GM21723 (cell line): ENCODE measurements around the gene POLL.
"Not testable (repeated sequence)": the region's sequence is repeated elsewhere in the genome, so short reads cannot be mapped to it uniquely, and the experiment has no call there.

Experiments
- ATAC-seq: cut with Tn5 transposase; IDR thresholded peaks from one replicate; pipeline ENCODE4 v1.9.1; 2021; ENCODE audit warnings: mild to moderate bottlenecking, moderate library complexity; ENCODE audit not compliant: unreplicated experiment

The POLL gene

GRCh38 chr10:101611096-101611905 is 23.2 kb upstream of the POLL start:
- no peak for ATAC-seq

- ATAC-seq = no peak
These were observed 21.4 kb upstream of the POLL start for GRCh38 chr10:101609481-101609880.

- no peak for ATAC-seq
These were observed 19.1 kb upstream of the POLL start for GRCh38 chr10:101607124-101607523.

- ATAC-seq = no peak
These were observed 14.8 kb upstream of the POLL start for GRCh38 chr10:101602761-101603398.

- ATAC-seq = no peak
These were observed 13.5 kb upstream of the POLL start for GRCh38 chr10:101601541-101601940.

- no peak for ATAC-seq
These were observed 9.2 kb upstream of the POLL start for GRCh38 chr10:101597091-101597900.

GRCh38 chr10:101595591-101596433 is 7.8 kb upstream of the POLL start:
- no peak for ATAC-seq

- ATAC-seq = not testable (repeated sequence)
These were observed 5.3 kb upstream of the POLL start for GRCh38 chr10:101593331-101593730.

- ATAC-seq = no peak
These were observed 822 bp upstream of the POLL start for GRCh38 chr10:101588879-101589278.

GRCh38 chr10:101585841-101586240 is 2.2 kb downstream of the POLL start:
- no peak for ATAC-seq

GRCh38 chr10:101580486-101581399 is 7.3 kb downstream of the POLL start:
- ATAC-seq = no peak

GRCh38 chr10:101579516-101579870 is 8.6 kb downstream of the POLL start:
- no peak for ATAC-seq

GRCh38 chr10:101578803-101579515 is 9.1 kb downstream of the POLL start:
- ATAC-seq = no peak

GRCh38 chr10:101578192-101578591 is 9.9 kb downstream of the POLL start:
- no peak for ATAC-seq

- no peak for ATAC-seq
These were observed 10.8 kb downstream of the POLL start for GRCh38 chr10:101577121-101577871.

GRCh38 chr10:101576211-101576863 is 11.7 kb downstream of the POLL start:
- ATAC-seq = no peak

- no peak for ATAC-seq
These were observed 12.4 kb downstream of the POLL start for GRCh38 chr10:101575580-101576210.
